Measurements from ENCODE around the gene PTPRM. TPM values are rescaled to one million over a fixed set of nuclear protein-coding genes. Genes with fewer than 3 reads are reported as not detected.

PTPRM gene
- total and polyA plus RNA-seq, 2 of the 8 experiments (the other 6 are each of a cell fraction or from before 2014, with no cell fraction given) = 4.1 to 7.0 TPM

GRCh38 chr18:7870855-7871254 is 303.7 kb downstream of the PTPRM start:
- H3K9ac ChIP-seq (replicated peaks in 1 of 4; ENCODE audit: extremely low read depth in 1 of 4, low read depth in 3 of 4, low read length in 3 of 4) = no peak overlapping the region
- no peak overlapping the region for H3K23ac ChIP-seq (ENCODE audit: insufficient read length)
- no peak overlapping the region for H3K4me3 ChIP-seq (ENCODE audit: extremely low read depth in 1 of 4, insufficient read depth in 2 of 4, low read depth in 3 of 4, low read length in 4 of 4)
- H3K56ac ChIP-seq (replicated peaks; ENCODE audit: insufficient read length, low read depth, low read length) = no peak overlapping the region
- H3K23me2 ChIP-seq (ENCODE audit: low read depth, low read length) = no peaks in the 10 kb centered on the region
- ChIA-PET CTCF (ENCODE audit: partially characterized antibody) (interaction anchor here (2.1 kb wide), 1 partner anchor 23 kb away, joined by 6 read pairs; no protein-coding TSS in a partner anchor), POLR2A (ENCODE audit: partially characterized antibody) (no interaction called here)
- FAIRE-seq = no peak
- H3K79me2 ChIP-seq (ENCODE audit: control insufficient read depth in 1 of 2, insufficient read depth in 2 of 2, low read length in 2 of 2) = no peaks in the 10 kb centered on the region
- no peaks in the 10 kb centered on the region for H3K4me1 ChIP-seq (replicated peaks in 1 of 4; ENCODE audit: control insufficient read depth in 3 of 4, insufficient read depth in 4 of 4, low read length in 3 of 4)
- no peak overlapping the region for H2AFZ ChIP-seq (ENCODE audit: low read length)
- no peaks in the 10 kb centered on the region for H3K27me3 ChIP-seq (replicated peaks in 1 of 4; ENCODE audit: control insufficient read depth in 3 of 4, extremely low read depth in 1 of 4, insufficient read depth in 3 of 4, low read length in 3 of 4)
- no peak overlapping the region for H2BK120ac ChIP-seq (replicated peaks; ENCODE audit: low read depth, low read length)
- H2AK5ac ChIP-seq (ENCODE audit: low read depth, low read length) = no peak overlapping the region
- no peaks in the 10 kb centered on the region for H3K36me3 ChIP-seq (ENCODE audit: control insufficient read depth in 2 of 4, insufficient read depth in 4 of 4, low read length in 3 of 4)
- no peak overlapping the region for H3K4me2 ChIP-seq (ENCODE audit: insufficient read depth in 1 of 2, low read depth in 2 of 2, low read length in 2 of 2)
- 80% methylated on average over 4 of the region's 4 CpGs; no CpG with 5 or more reads in 1 of the 2 experiments for WGBS, 2 experiments (ENCODE audit: extremely low coverage in 1 of 2, insufficient coverage in 1 of 2, insufficient read length in 1 of 2, insufficient replicate concordance in 2 of 2, low coverage in 1 of 2, low lambda C conversion rate in 2 of 2, missing lambda C conversion rate in 1 of 2)
- H2BK20ac ChIP-seq (ENCODE audit: low read length) = no peak overlapping the region
- no peak overlapping the region for H3K27ac ChIP-seq (ENCODE audit: low read depth, low read length)
- H2BK5ac ChIP-seq (ENCODE audit: low read depth, low read length) = no peak overlapping the region
- H3K9me3 ChIP-seq (ENCODE audit: insufficient read depth in 2 of 2, low read depth in 1 of 2, low read length in 1 of 2) = no peaks in the 10 kb centered on the region
- H2BK15ac ChIP-seq (ENCODE audit: low read length) = no peak overlapping the region
- no peak overlapping the region for H2BK12ac ChIP-seq (ENCODE audit: low read depth, low read length)
- no peak overlapping the region for H3K18ac ChIP-seq (ENCODE audit: extremely low read depth, low read length)
- H3K4ac ChIP-seq (replicated peaks; ENCODE audit: insufficient read length, low read depth, low read length) = no peak overlapping the region
- TF ChIP-seq GABPA (IDR thresholded peaks at IDR 0.05; ENCODE audit: borderline replicate concordance, insufficient read depth, low read length) (no peak), ATF2 (IDR thresholded peaks at IDR 0.05; ENCODE audit: low read length) (no peak), NRF1 (IDR thresholded peaks at IDR 0.05; ENCODE audit: low read depth, low read length) (no peak), SIRT6 (IDR thresholded peaks at IDR 0.05; ENCODE audit: low read length) (no peak), SRF (IDR thresholded peaks at IDR 0.05; ENCODE audit: low read depth, low read length) (no peak), BACH1 (IDR thresholded peaks at IDR 0.05; ENCODE audit: low read length) (no peak), CREB1 (IDR thresholded peaks at IDR 0.05) (no peak), HDAC6 (IDR thresholded peaks at IDR 0.05; ENCODE audit: low read depth, low read length) (no peak), ZNF274 (IDR thresholded peaks at IDR 0.05; ENCODE audit: borderline replicate concordance, extremely low read depth, low read length) (no peak), PHF8 (conservative IDR thresholded peaks at IDR 0.05; ENCODE audit: low read depth, low read length) (no peak), CHD1 (IDR thresholded peaks at IDR 0.05; ENCODE audit: low read depth, low read length) (no peak), GTF2F1 (IDR thresholded peaks at IDR 0.05; ENCODE audit: borderline replicate concordance, low read depth, low read length) (no peak), MAX (IDR thresholded peaks at IDR 0.05) (no peak)
- DNase-seq (ENCODE audit: low read depth in 1 of 2, low spot score in 2 of 2) = no peak
- H3K14ac ChIP-seq (ENCODE audit: insufficient read length) = no peak overlapping the region
- H3K79me1 ChIP-seq (ENCODE audit: low read depth, low read length) = no peaks in the 10 kb centered on the region
- H4K8ac ChIP-seq (ENCODE audit: extremely low read depth, insufficient read depth, low read length) = no peak overlapping the region
- no peaks in the 10 kb centered on the region for H4K20me1 ChIP-seq (replicated peaks in 1 of 2; ENCODE audit: control insufficient read depth in 1 of 2, insufficient read depth in 2 of 2, low read length in 2 of 2)
- no peak overlapping the region for H4K5ac ChIP-seq (ENCODE audit: insufficient read length, low read depth, low read length)
- no peak overlapping the region for H4K91ac ChIP-seq (replicated peaks; ENCODE audit: insufficient read length, low read length)
